Stimulated activated CD4-positive, alpha-beta T cell treated with anti-CD3 and anti-CD28 coated beads, Interleukin-15, amount 100 ng/mL, for 48 hours (primary cell): ENCODE data around the gene MRPL39.

ENCODE experiments used
- DNase-seq, 2 donors: peaks; one replicate each; pipeline ENCODE4 v3.0.0-alpha.2; 2020; ENCODE audit warnings: low read depth in 2 of 2

MRPL39 gene

GRCh38 chr21:25614441-25614840 is 7.2 kb upstream of the MRPL39 start:
- no peak for DNase-seq

- peak; percentile 66 to 71 for DNase-seq
Observed at GRCh38 chr21:25608044-25608737, 910 bp upstream of the MRPL39 start.

GRCh38 chr21:25589887-25590286 is 17.4 kb downstream of the MRPL39 start:
- no peak for DNase-seq

GRCh38 chr21:25586791-25587190 is 20.5 kb downstream of the MRPL39 start:
- no peak for DNase-seq

GRCh38 chr21:25586326-25586725 is 21.0 kb downstream of the MRPL39 start:
- no peak for DNase-seq

GRCh38 chr21:25584833-25585676 is 22.2 kb downstream of the MRPL39 start:
- DNase-seq, result no peak

GRCh38 chr21:25583370-25584130 is 23.7 kb downstream of the MRPL39 start:
- DNase-seq, result no peak

- DNase-seq, result no peak
Observed at GRCh38 chr21:25582888-25583287, 24.4 kb downstream of the MRPL39 start.

- no peak for DNase-seq
Observed at GRCh38 chr21:25582164-25582790, 25.0 kb downstream of the MRPL39 start.

GRCh38 chr21:25581582-25581981 is 25.7 kb downstream of the MRPL39 start:
- DNase-seq, result no peak

GRCh38 chr21:25580912-25581260 is 26.4 kb downstream of the MRPL39 start:
- DNase-seq, result no peak

- DNase-seq, result no peak
Observed at GRCh38 chr21:25579226-25580013, 27.9 kb downstream of the MRPL39 start.

- DNase-seq, result peak; percentile 58 to 59
Observed at GRCh38 chr21:25578056-25578961, 29.0 kb downstream of the MRPL39 start.

GRCh38 chr21:25577424-25578055 is 29.7 kb downstream of the MRPL39 start:
- no peak for DNase-seq

- peak; percentile 68 to 73 for DNase-seq
Observed at GRCh38 chr21:25573409-25574206, 33.7 kb downstream of the MRPL39 start.

GRCh38 chr21:25572861-25573310 is 34.4 kb downstream of the MRPL39 start:
- no peak for DNase-seq

- no peak for DNase-seq
Observed at GRCh38 chr21:25571726-25572121, 35.6 kb downstream of the MRPL39 start.

- no peak for DNase-seq
Observed at GRCh38 chr21:25569711-25570110, 37.6 kb downstream of the MRPL39 start.

GRCh38 chr21:25569084-25569483 is 38.2 kb downstream of the MRPL39 start:
- DNase-seq, result no peak
